HepG2 (cell line): ENCODE data around the gene ADSS1. TPM values are rescaled to one million over a fixed set of nuclear protein-coding genes. Genes with fewer than 3 reads are reported as not detected.

ENCODE experiments used
- AFF4 ChIP-seq: sonication (generic); formaldehyde crosslinking; IDR thresholded peaks from 2 replicates; pipeline ENCODE4 v1.4.0; 2020; ENCODE audit warnings: missing genetic modification reagents
- ATF2 ChIP-seq: sonication (generic); formaldehyde crosslinking; IDR thresholded peaks from 2 replicates; pipeline ENCODE4 v1.4.0; 2020; ENCODE audit warnings: missing genetic modification reagents
- CC2D1A ChIP-seq: sonication (generic); formaldehyde crosslinking; IDR thresholded peaks from 2 replicates; pipeline ENCODE4 v1.8.1; 2023; ENCODE audit warnings: mild to moderate bottlenecking, missing genetic modification reagents
- KLF16 ChIP-seq, 2 experiments: sonication (generic) in 1 of 2; formaldehyde crosslinking in 1 of 2; IDR thresholded peaks; 2 replicates each; pipeline versions ENCODE4 v1.6.1 to v1.8.0; 2016 to 2023; ENCODE audit warnings: missing genetic modification reagents in 2 of 2, missing compliant biosample characterization in 1 of 2
- MBNL3 ChIP-seq: fragments of 250-450 bp; sonication (Bioruptor Pico); conservative IDR thresholded peaks from 2 replicates; pipeline ENCODE4 v1.8.0; 2022; ENCODE audit warnings: mild to moderate bottlenecking, inconsistent platforms
- PATZ1 ChIP-seq: sonication (generic); formaldehyde crosslinking; IDR thresholded peaks from 2 replicates; pipeline ENCODE4 v1.4.0; 2020; ENCODE audit warnings: missing genetic modification reagents
- RAD51 ChIP-seq: fragments of 450-650 bp; IDR thresholded peaks from 2 replicates; pipeline ENCODE4 v1.6.1; 2016; ENCODE audit warnings: borderline replicate concordance
- SMYD3 ChIP-seq: sonication (generic); formaldehyde crosslinking; IDR thresholded peaks from 2 replicates; pipeline ENCODE4 v1.8.1; 2023; ENCODE audit warnings: mild to moderate bottlenecking, missing genetic modification reagents
- ZBTB39 ChIP-seq: sonication (generic); formaldehyde crosslinking; IDR thresholded peaks from 2 replicates; pipeline ENCODE4 v1.5.0; 2020; ENCODE audit warnings: missing genetic modification reagents
- ZFP36L1 ChIP-seq: sonication (generic); formaldehyde crosslinking; IDR thresholded peaks from 2 replicates; pipeline ENCODE4 v1.8.0; 2022; ENCODE audit warnings: mild to moderate bottlenecking, missing genetic modification reagents, moderate library complexity
- ZFY ChIP-seq: sonication (generic); formaldehyde crosslinking; IDR thresholded peaks from 2 replicates; pipeline ENCODE4 v1.4.0; 2020; ENCODE audit warnings: missing genetic modification reagents
- ZNF124 ChIP-seq: sonication (generic); formaldehyde crosslinking; IDR thresholded peaks from 2 replicates; pipeline ENCODE4 v1.4.0; 2020; ENCODE audit warnings: missing genetic modification reagents
- ZNF232 ChIP-seq: sonication (generic); formaldehyde crosslinking; IDR thresholded peaks from 2 replicates; pipeline ENCODE4 v1.4.0; 2020; ENCODE audit warnings: missing genetic modification reagents, borderline replicate concordance
- ZNF383 ChIP-seq: sonication (generic); formaldehyde crosslinking; IDR thresholded peaks from 2 replicates; pipeline ENCODE4 v1.4.0; 2020; ENCODE audit warnings: missing genetic modification reagents, mild to moderate bottlenecking, borderline replicate concordance
- ZNF441 ChIP-seq: sonication (generic); formaldehyde crosslinking; IDR thresholded peaks from 2 replicates; pipeline ENCODE4 v1.7.0; 2021; ENCODE audit warnings: missing genetic modification reagents, borderline replicate concordance
- ZNF598 ChIP-seq: sonication (generic); formaldehyde crosslinking; IDR thresholded peaks from 2 replicates; pipeline ENCODE4 v1.5.1; 2020; ENCODE audit warnings: mild to moderate bottlenecking, missing genetic modification reagents, borderline replicate concordance
- polyA plus RNA-seq, 8 experiments: library from polyadenylated mRNA; depleted of rRNA in 3 of 8; stranded (reverse) in 7 of 8; unstranded in 1 of 8; fragments of >200 nt; fragmentation: Illumina TruSeq in 4 of 8; extraction: Trizol in 4 of 8; gene quantifications; 2 replicates each; pipeline versions ENCODE4 v1.2.1 to v1.2.3, GENCODE V29; 2011 to 2016; ENCODE audit warnings: low read depth in 4 of 8, missing spikeins in 1 of 8, mixed read lengths in 1 of 8; ENCODE audit not compliant: insufficient read depth in 1 of 8
- total RNA-seq, 5 experiments: library from RNA; depleted of rRNA; stranded (reverse); fragments of >200 nt; fragmentation: Illumina TruSeq; extraction: Trizol; gene quantifications; 2 replicates each; pipeline ENCODE4 v1.2.3, GENCODE V29; 2016; ENCODE audit warnings: low read depth in 1 of 5

ADSS1 gene
- total and polyA plus RNA-seq, 2 of the 13 experiments (the other 11 are each of a cell fraction or from before 2014, with no cell fraction given): 1.0 to 36.7 TPM

GRCh38 chr14:104723651-104724406 is at the start of gene ADSS1 (continued):
- TF ChIP-seq PATZ1 (CRISPR knock-in tag) (peak; percentile 79), ZNF598 (CRISPR knock-in tag) (no peak; the same call in 1 of the 2 replicates), ZNF441 (CRISPR knock-in tag) (peak; percentile 41; the same call in 1 of the 2 replicates), RAD51 (no peak), ZNF124 (CRISPR knock-in tag) (peak; percentile 41; the same call in 1 of the 2 replicates), AFF4 (CRISPR knock-in tag) (no peak), ZNF232 (peak; percentile 44; the same call in 1 of the 2 replicates), MBNL3 (CRISPR knock-in tag) (no peak), KLF16 (CRISPR knock-in tag; IDR thresholded peaks at IDR 0.05) (peak in 1 of 2 experiments; percentile 38; a peak in 2 of 4 replicates), ATF2 (CRISPR knock-in tag) (0 out of 2 replicates have a peak, but pooled peaks have one; percentile 23), ZFP36L1 (peak; percentile 46; the same call in 1 of the 2 replicates), ZBTB39 (CRISPR knock-in tag) (0 out of 2 replicates have a peak, but pooled peaks have one; percentile 57), CC2D1A (no peak), ZFY (peak; percentile 34; the same call in 1 of the 2 replicates), ZNF383 (CRISPR knock-in tag) (no peak), SMYD3 (no peak)
